LNCaP clone FGC (cell line): Measurements from ENCODE around the gene TRAPPC8.
A peak's percentile ranks its signal among the peaks of the same experiment; 100 is the strongest.

Source experiments
- DNase-seq: peaks from one replicate; pipeline ENCODE4 v3.0.0-alpha.2; 2011; ENCODE audit warnings: low read depth
- H3K4me3 ChIP-seq: 2 replicates; pipeline ENCODE4 v1.5.1; 2011; ENCODE audit warnings: mild to moderate bottlenecking, low read depth, low read length, control low read depth
- CTCF ChIP-seq: IDR thresholded peaks from 2 replicates; pipeline ENCODE4 v1.5.1; 2012; ENCODE audit warnings: mild to moderate bottlenecking; ENCODE audit not compliant: control insufficient read depth, insufficient read depth; ENCODE audit errors: extremely low read depth

TRAPPC8 gene

GRCh38 chr18:31942999-31943877, at the start of gene TRAPPC8:
Gene TRAPPC8 (minus strand): TSS chr18:31943128. CDS start chr18:31942764, 364 bp downstream.
- TF ChIP-seq CTCF: peak; percentile 44; the same call in 1 of the 2 replicates
- peak within 1 kb of the TSS; percentile 89 for H3K4me3 ChIP-seq
- peak; percentile 96 for DNase-seq

- no peak for DNase-seq
- H3K4me3 ChIP-seq: no peak overlapping the region
- no peak for TF ChIP-seq CTCF
Measured at GRCh38 chr18:31990823-31991222, 47.9 kb upstream of the TRAPPC8 start.

- H3K4me3 ChIP-seq: no peak overlapping the region
- DNase-seq: no peak
- TF ChIP-seq CTCF: no peak
Measured at GRCh38 chr18:31983976-31984375, 41.0 kb upstream of the TRAPPC8 start.

GRCh38 chr18:31983020-31983419, 40.1 kb upstream of the TRAPPC8 start:
- no peak for TF ChIP-seq CTCF
- no peak overlapping the region for H3K4me3 ChIP-seq
- DNase-seq: no peak

GRCh38 chr18:31980863-31981262, 37.9 kb upstream of the TRAPPC8 start:
- H3K4me3 ChIP-seq: no peak overlapping the region
- no peak for DNase-seq
- no peak for TF ChIP-seq CTCF

GRCh38 chr18:31979714-31980113, 36.8 kb upstream of the TRAPPC8 start:
- peak; percentile 28 for DNase-seq
- no peak overlapping the region for H3K4me3 ChIP-seq
- TF ChIP-seq CTCF: no peak

GRCh38 chr18:31978616-31979015, 35.7 kb upstream of the TRAPPC8 start:
- TF ChIP-seq CTCF: no peak
- H3K4me3 ChIP-seq: no peak overlapping the region
- DNase-seq: no peak
